WTC11 (cell line): ENCODE measurements around the gene UBASH3A.

Source experiments
- ATF1 ChIP-seq: sonication (generic); formaldehyde crosslinking; IDR thresholded peaks from 2 replicates; pipeline ENCODE4 v1.8.1; 2023; ENCODE audit warnings: mild to moderate bottlenecking, moderate library complexity, missing genetic modification reagents
- ETV6 ChIP-seq: sonication (generic); formaldehyde crosslinking; IDR thresholded peaks from 2 replicates; pipeline ENCODE4 v1.8.1; 2022; ENCODE audit warnings: mild to moderate bottlenecking, missing genetic modification reagents
- IRF2 ChIP-seq: sonication (generic); formaldehyde crosslinking; IDR thresholded peaks from 2 replicates; pipeline ENCODE4 v1.8.0; 2022; ENCODE audit warnings: low read depth, missing genetic modification reagents, borderline replicate concordance
- NFE2L1 ChIP-seq: sonication (generic); formaldehyde crosslinking; IDR thresholded peaks from 2 replicates; pipeline ENCODE4 v1.8.1; 2023; ENCODE audit warnings: missing genetic modification reagents
- TP53 ChIP-seq: sonication (generic); formaldehyde crosslinking; IDR thresholded peaks from 2 replicates; pipeline ENCODE4 v1.8.1; 2023; ENCODE audit warnings: mild to moderate bottlenecking, missing genetic modification reagents
- USF1 ChIP-seq: sonication (generic); formaldehyde crosslinking; IDR thresholded peaks from 2 replicates; pipeline ENCODE4 v1.8.0; 2022; ENCODE audit warnings: mild to moderate bottlenecking, missing genetic modification reagents
- ZNF423 ChIP-seq: fragments of 250-450 bp; sonication (Bioruptor Pico); IDR thresholded peaks from 2 replicates; pipeline ENCODE4 v2.1.2; 2022; ENCODE audit warnings: mild to moderate bottlenecking, moderate library complexity
- TF ChIP-seq, protein P1 (sequence below): fragments of 200-600 bp; IDR thresholded peaks from 2 replicates; pipeline ENCODE4 v1.8.0; 2022; ENCODE audit warnings: antibody characterized with exemption
- TF ChIP-seq, protein P2 (sequence below): sonication (generic); formaldehyde crosslinking; IDR thresholded peaks from 2 replicates; pipeline ENCODE4 v1.8.0; 2022; ENCODE audit warnings: mild to moderate bottlenecking, missing genetic modification reagents
- TF ChIP-seq, protein P3 (sequence below): sonication (generic); formaldehyde crosslinking; IDR thresholded peaks from 2 replicates; pipeline ENCODE4 v1.8.0; 2022; ENCODE audit warnings: mild to moderate bottlenecking, missing genetic modification reagents
- TF ChIP-seq, protein P4 (sequence below): sonication (generic); formaldehyde crosslinking; IDR thresholded peaks from 2 replicates; pipeline ENCODE4 v1.8.1; 2023; ENCODE audit warnings: mild to moderate bottlenecking, missing genetic modification reagents

GRCh38 chr21:42436914-42437313 is 33.2 kb downstream of the UBASH3A start:
- TF ChIP-seq ZNF423 (CRISPR knock-in tag) (no peak), USF1 (CRISPR knock-in tag) (no peak), ETV6 (no peak), IRF2 (CRISPR knock-in tag) (no peak), TP53 (CRISPR knock-in tag) (no peak), NFE2L1 (CRISPR knock-in tag) (no peak), ATF1 (no peak)
- TF ChIP-seq, protein P1, sequence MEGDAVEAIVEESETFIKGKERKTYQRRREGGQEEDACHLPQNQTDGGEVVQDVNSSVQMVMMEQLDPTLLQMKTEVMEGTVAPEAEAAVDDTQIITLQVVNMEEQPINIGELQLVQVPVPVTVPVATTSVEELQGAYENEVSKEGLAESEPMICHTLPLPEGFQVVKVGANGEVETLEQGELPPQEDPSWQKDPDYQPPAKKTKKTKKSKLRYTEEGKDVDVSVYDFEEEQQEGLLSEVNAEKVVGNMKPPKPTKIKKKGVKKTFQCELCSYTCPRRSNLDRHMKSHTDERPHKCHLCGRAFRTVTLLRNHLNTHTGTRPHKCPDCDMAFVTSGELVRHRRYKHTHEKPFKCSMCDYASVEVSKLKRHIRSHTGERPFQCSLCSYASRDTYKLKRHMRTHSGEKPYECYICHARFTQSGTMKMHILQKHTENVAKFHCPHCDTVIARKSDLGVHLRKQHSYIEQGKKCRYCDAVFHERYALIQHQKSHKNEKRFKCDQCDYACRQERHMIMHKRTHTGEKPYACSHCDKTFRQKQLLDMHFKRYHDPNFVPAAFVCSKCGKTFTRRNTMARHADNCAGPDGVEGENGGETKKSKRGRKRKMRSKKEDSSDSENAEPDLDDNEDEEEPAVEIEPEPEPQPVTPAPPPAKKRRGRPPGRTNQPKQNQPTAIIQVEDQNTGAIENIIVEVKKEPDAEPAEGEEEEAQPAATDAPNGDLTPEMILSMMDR = no peak
- TF ChIP-seq, protein P2, sequence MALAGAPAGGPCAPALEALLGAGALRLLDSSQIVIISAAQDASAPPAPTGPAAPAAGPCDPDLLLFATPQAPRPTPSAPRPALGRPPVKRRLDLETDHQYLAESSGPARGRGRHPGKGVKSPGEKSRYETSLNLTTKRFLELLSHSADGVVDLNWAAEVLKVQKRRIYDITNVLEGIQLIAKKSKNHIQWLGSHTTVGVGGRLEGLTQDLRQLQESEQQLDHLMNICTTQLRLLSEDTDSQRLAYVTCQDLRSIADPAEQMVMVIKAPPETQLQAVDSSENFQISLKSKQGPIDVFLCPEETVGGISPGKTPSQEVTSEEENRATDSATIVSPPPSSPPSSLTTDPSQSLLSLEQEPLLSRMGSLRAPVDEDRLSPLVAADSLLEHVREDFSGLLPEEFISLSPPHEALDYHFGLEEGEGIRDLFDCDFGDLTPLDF (CRISPR knock-in tag) = no peak
- TF ChIP-seq, protein P3, sequence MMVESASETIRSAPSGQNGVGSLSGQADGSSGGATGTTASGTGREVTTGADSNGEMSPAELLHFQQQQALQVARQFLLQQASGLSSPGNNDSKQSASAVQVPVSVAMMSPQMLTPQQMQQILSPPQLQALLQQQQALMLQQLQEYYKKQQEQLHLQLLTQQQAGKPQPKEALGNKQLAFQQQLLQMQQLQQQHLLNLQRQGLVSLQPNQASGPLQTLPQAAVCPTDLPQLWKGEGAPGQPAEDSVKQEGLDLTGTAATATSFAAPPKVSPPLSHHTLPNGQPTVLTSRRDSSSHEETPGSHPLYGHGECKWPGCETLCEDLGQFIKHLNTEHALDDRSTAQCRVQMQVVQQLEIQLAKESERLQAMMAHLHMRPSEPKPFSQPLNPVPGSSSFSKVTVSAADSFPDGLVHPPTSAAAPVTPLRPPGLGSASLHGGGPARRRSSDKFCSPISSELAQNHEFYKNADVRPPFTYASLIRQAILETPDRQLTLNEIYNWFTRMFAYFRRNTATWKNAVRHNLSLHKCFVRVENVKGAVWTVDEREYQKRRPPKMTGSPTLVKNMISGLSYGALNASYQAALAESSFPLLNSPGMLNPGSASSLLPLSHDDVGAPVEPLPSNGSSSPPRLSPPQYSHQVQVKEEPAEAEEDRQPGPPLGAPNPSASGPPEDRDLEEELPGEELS = no peak
- TF ChIP-seq, protein P4, sequence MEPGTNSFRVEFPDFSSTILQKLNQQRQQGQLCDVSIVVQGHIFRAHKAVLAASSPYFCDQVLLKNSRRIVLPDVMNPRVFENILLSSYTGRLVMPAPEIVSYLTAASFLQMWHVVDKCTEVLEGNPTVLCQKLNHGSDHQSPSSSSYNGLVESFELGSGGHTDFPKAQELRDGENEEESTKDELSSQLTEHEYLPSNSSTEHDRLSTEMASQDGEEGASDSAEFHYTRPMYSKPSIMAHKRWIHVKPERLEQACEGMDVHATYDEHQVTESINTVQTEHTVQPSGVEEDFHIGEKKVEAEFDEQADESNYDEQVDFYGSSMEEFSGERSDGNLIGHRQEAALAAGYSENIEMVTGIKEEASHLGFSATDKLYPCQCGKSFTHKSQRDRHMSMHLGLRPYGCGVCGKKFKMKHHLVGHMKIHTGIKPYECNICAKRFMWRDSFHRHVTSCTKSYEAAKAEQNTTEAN (CRISPR knock-in tag) = no peak
